Activated CD4-positive, alpha-beta T cell treated with anti-CD3 and anti-CD28 coated beads, Interleukin-2, amount 50 U/mL, for 4 hours (primary cell): Measurements from ENCODE around the gene TCF20.

ENCODE experiments used
- DNase-seq, 2 experiments: peaks; one replicate each; pipeline ENCODE4 v3.0.0-alpha.2; 2020

Gene TCF20

GRCh38 chr22:42300259-42301076, 30.0 kb upstream of the TCF20 start:
- peak in 1 of 2 experiments; percentile 34 for DNase-seq

- peak; percentile 40 to 46 for DNase-seq
Observed at GRCh38 chr22:42299586-42300258, 29.3 kb upstream of the TCF20 start.

- no peak for DNase-seq
Observed at GRCh38 chr22:42298746-42299145, 28.3 kb upstream of the TCF20 start.

GRCh38 chr22:42297778-42298177, 27.3 kb upstream of the TCF20 start:
- DNase-seq = no peak

- no peak for DNase-seq
Observed at GRCh38 chr22:42296883-42297282, 26.4 kb upstream of the TCF20 start.

GRCh38 chr22:42296381-42296853, 26.0 kb upstream of the TCF20 start:
- no peak for DNase-seq

GRCh38 chr22:42294034-42294985, 23.9 kb upstream of the TCF20 start:
- peak in 1 of 2 experiments; percentile 16 for DNase-seq

- DNase-seq = no peak
Observed at GRCh38 chr22:42292732-42293520, 22.5 kb upstream of the TCF20 start.

GRCh38 chr22:42291287-42291686, 20.8 kb upstream of the TCF20 start:
- DNase-seq = no peak

- DNase-seq = no peak
Observed at GRCh38 chr22:42289671-42290541, 19.5 kb upstream of the TCF20 start.

GRCh38 chr22:42288791-42289190, 18.3 kb upstream of the TCF20 start:
- no peak for DNase-seq

- no peak for DNase-seq
Observed at GRCh38 chr22:42287174-42287890, 16.9 kb upstream of the TCF20 start.

- no peak for DNase-seq
Observed at GRCh38 chr22:42286205-42286604, 15.8 kb upstream of the TCF20 start.

- DNase-seq = no peak
Observed at GRCh38 chr22:42285604-42286003, 15.2 kb upstream of the TCF20 start.

GRCh38 chr22:42284643-42285181, 14.3 kb upstream of the TCF20 start:
- DNase-seq = no peak

- no peak for DNase-seq
Observed at GRCh38 chr22:42284202-42284591, 13.7 kb upstream of the TCF20 start.

GRCh38 chr22:42283278-42284201, 13.1 kb upstream of the TCF20 start:
- DNase-seq = peak; percentile 41 to 42

GRCh38 chr22:42282943-42283277, 12.5 kb upstream of the TCF20 start:
- no peak for DNase-seq
